ENCODE data around the gene SPOCK3. TPM values are rescaled to one million over a fixed set of nuclear protein-coding genes. Genes with fewer than 3 reads are reported as not detected.

SPOCK3 gene
- total RNA-seq, 1 experiment from 2014 or later, result not detected

- H3K4me3 ChIP-seq (ENCODE audit: low read length), result no peak overlapping the region
- H3K36me3 ChIP-seq (ENCODE audit: insufficient read depth, low read length), result no peaks in the 10 kb centered on the region
- H3K79me2 ChIP-seq (ENCODE audit: low read length), result no peaks in the 10 kb centered on the region
- DNase-seq, result no peak
- H3K27ac ChIP-seq (ENCODE audit: low read length), result no peak overlapping the region
- H4K20me1 ChIP-seq (ENCODE audit: insufficient read depth, low read depth, low read length), result no peaks in the 10 kb centered on the region
- H3K9me2 ChIP-seq (replicated peaks; ENCODE audit: insufficient read depth, low read length), result no peaks in the 10 kb centered on the region
- H3K9me3 ChIP-seq (ENCODE audit: low read length), result no peaks in the 10 kb centered on the region
- H2AFZ ChIP-seq (ENCODE audit: low read length), result no peak overlapping the region
- H3K9ac ChIP-seq (ENCODE audit: low read length), result no peak overlapping the region
- H3K4me2 ChIP-seq (ENCODE audit: low read depth, low read length, poor library complexity, severe bottlenecking), result no peak overlapping the region
- H3K4me1 ChIP-seq (ENCODE audit: low read length), result no peaks in the 10 kb centered on the region
- no peaks in the 10 kb centered on the region for H3K27me3 ChIP-seq (ENCODE audit: low read length)
Measured at GRCh38 chr4:167025670-167026069, 208.6 kb downstream of the SPOCK3 start.

GRCh38 chr4:167023364-167023925 lies 210.8 kb downstream of the SPOCK3 start:
- no peak for DNase-seq
- no peak overlapping the region for H3K27ac ChIP-seq (ENCODE audit: low read length)
- H3K36me3 ChIP-seq (ENCODE audit: insufficient read depth, low read length), result no peaks in the 10 kb centered on the region
- no peak overlapping the region for H3K9ac ChIP-seq (ENCODE audit: low read length)
- H3K9me2 ChIP-seq (replicated peaks; ENCODE audit: insufficient read depth, low read length), result no peaks in the 10 kb centered on the region
- H4K20me1 ChIP-seq (ENCODE audit: insufficient read depth, low read depth, low read length), result no peaks in the 10 kb centered on the region
- H3K27me3 ChIP-seq (ENCODE audit: low read length), result no peaks in the 10 kb centered on the region
- no peaks in the 10 kb centered on the region for H3K79me2 ChIP-seq (ENCODE audit: low read length)
- no peaks in the 10 kb centered on the region for H3K9me3 ChIP-seq (ENCODE audit: low read length)
- H3K4me1 ChIP-seq (ENCODE audit: low read length), result no peaks in the 10 kb centered on the region
- H2AFZ ChIP-seq (ENCODE audit: low read length), result no peak overlapping the region
- no peak overlapping the region for H3K4me3 ChIP-seq (ENCODE audit: low read length)
- H3K4me2 ChIP-seq (ENCODE audit: low read depth, low read length, poor library complexity, severe bottlenecking), result no peak overlapping the region

GRCh38 chr4:167021545-167022155 lies 212.6 kb downstream of the SPOCK3 start:
- H3K9me2 ChIP-seq (replicated peaks; ENCODE audit: insufficient read depth, low read length), result no peaks in the 10 kb centered on the region
- H3K9me3 ChIP-seq (ENCODE audit: low read length), result no peaks in the 10 kb centered on the region
- no peak overlapping the region for H3K4me3 ChIP-seq (ENCODE audit: low read length)
- H3K4me2 ChIP-seq (ENCODE audit: low read depth, low read length, poor library complexity, severe bottlenecking), result no peak overlapping the region
- no peaks in the 10 kb centered on the region for H3K79me2 ChIP-seq (ENCODE audit: low read length)
- no peaks in the 10 kb centered on the region for H3K4me1 ChIP-seq (ENCODE audit: low read length)
- H4K20me1 ChIP-seq (ENCODE audit: insufficient read depth, low read depth, low read length), result no peaks in the 10 kb centered on the region
- no peaks in the 10 kb centered on the region for H3K36me3 ChIP-seq (ENCODE audit: insufficient read depth, low read length)
- H3K9ac ChIP-seq (ENCODE audit: low read length), result no peak overlapping the region
- no peak overlapping the region for H3K27ac ChIP-seq (ENCODE audit: low read length)
- no peaks in the 10 kb centered on the region for H3K27me3 ChIP-seq (ENCODE audit: low read length)
- no peak overlapping the region for H2AFZ ChIP-seq (ENCODE audit: low read length)
- peak; percentile 74 for DNase-seq

- no peak overlapping the region for H2AFZ ChIP-seq (ENCODE audit: low read length)
- H3K27ac ChIP-seq (ENCODE audit: low read length), result no peak overlapping the region
- no peaks in the 10 kb centered on the region for H3K79me2 ChIP-seq (ENCODE audit: low read length)
- no peak overlapping the region for H3K4me2 ChIP-seq (ENCODE audit: low read depth, low read length, poor library complexity, severe bottlenecking)
- H3K4me3 ChIP-seq (ENCODE audit: low read length), result no peak overlapping the region
- no peak for DNase-seq
- H3K9ac ChIP-seq (ENCODE audit: low read length), result no peak overlapping the region
- no peaks in the 10 kb centered on the region for H3K9me2 ChIP-seq (replicated peaks; ENCODE audit: insufficient read depth, low read length)
- H3K27me3 ChIP-seq (ENCODE audit: low read length), result no peaks in the 10 kb centered on the region
- no peaks in the 10 kb centered on the region for H4K20me1 ChIP-seq (ENCODE audit: insufficient read depth, low read depth, low read length)
- no peaks in the 10 kb centered on the region for H3K4me1 ChIP-seq (ENCODE audit: low read length)
- H3K36me3 ChIP-seq (ENCODE audit: insufficient read depth, low read length), result no peaks in the 10 kb centered on the region
- no peaks in the 10 kb centered on the region for H3K9me3 ChIP-seq (ENCODE audit: low read length)
Measured at GRCh38 chr4:167020410-167020809, 213.9 kb downstream of the SPOCK3 start.

GRCh38 chr4:167014944-167015343 lies 219.3 kb downstream of the SPOCK3 start:
- H2AFZ ChIP-seq (ENCODE audit: low read length), result no peak overlapping the region
- no peak overlapping the region for H3K27ac ChIP-seq (ENCODE audit: low read length)
- no peak overlapping the region for H3K9ac ChIP-seq (ENCODE audit: low read length)
- H4K20me1 ChIP-seq (ENCODE audit: insufficient read depth, low read depth, low read length), result no peaks in the 10 kb centered on the region
- no peak overlapping the region for H3K4me3 ChIP-seq (ENCODE audit: low read length)
- DNase-seq, result no peak
- no peaks in the 10 kb centered on the region for H3K27me3 ChIP-seq (ENCODE audit: low read length)
- H3K4me2 ChIP-seq (ENCODE audit: low read depth, low read length, poor library complexity, severe bottlenecking), result no peak overlapping the region
- no peaks in the 10 kb centered on the region for H3K79me2 ChIP-seq (ENCODE audit: low read length)
- H3K9me2 ChIP-seq (replicated peaks; ENCODE audit: insufficient read depth, low read length), result no peaks in the 10 kb centered on the region
- H3K36me3 ChIP-seq (ENCODE audit: insufficient read depth, low read length), result no peaks in the 10 kb centered on the region
- no peaks in the 10 kb centered on the region for H3K4me1 ChIP-seq (ENCODE audit: low read length)
- no peaks in the 10 kb centered on the region for H3K9me3 ChIP-seq (ENCODE audit: low read length)

GRCh38 chr4:167003326-167003725 lies 231.0 kb downstream of the SPOCK3 start:
- Histone ChIP-seq H2AFZ (ENCODE audit: low read length) (no peak overlapping the region), H3K9ac (ENCODE audit: low read length) (no peak overlapping the region), H3K4me3 (ENCODE audit: low read length) (no peak overlapping the region), H3K9me3 (ENCODE audit: low read length) (no peaks in the 10 kb centered on the region), H4K20me1 (ENCODE audit: insufficient read depth, low read depth, low read length) (no peaks in the 10 kb centered on the region), H3K27ac (ENCODE audit: low read length) (no peak overlapping the region), H3K27me3 (ENCODE audit: low read length) (no peaks in the 10 kb centered on the region), H3K79me2 (ENCODE audit: low read length) (no peaks in the 10 kb centered on the region), H3K4me1 (ENCODE audit: low read length) (no peaks in the 10 kb centered on the region), H3K4me2 (ENCODE audit: low read depth, low read length, poor library complexity, severe bottlenecking) (no peak overlapping the region), H3K36me3 (ENCODE audit: insufficient read depth, low read length) (no peaks in the 10 kb centered on the region), H3K9me2 (replicated peaks; ENCODE audit: insufficient read depth, low read length) (no peaks in the 10 kb centered on the region)
- DNase-seq, result no peak

- H3K4me2 ChIP-seq (ENCODE audit: low read depth, low read length, poor library complexity, severe bottlenecking), result no peak overlapping the region
- no peaks in the 10 kb centered on the region for H4K20me1 ChIP-seq (ENCODE audit: insufficient read depth, low read depth, low read length)
- no peaks in the 10 kb centered on the region for H3K4me1 ChIP-seq (ENCODE audit: low read length)
- no peaks in the 10 kb centered on the region for H3K9me3 ChIP-seq (ENCODE audit: low read length)
- H2AFZ ChIP-seq (ENCODE audit: low read length), result no peak overlapping the region
- H3K79me2 ChIP-seq (ENCODE audit: low read length), result no peaks in the 10 kb centered on the region
- no peak overlapping the region for H3K4me3 ChIP-seq (ENCODE audit: low read length)
- H3K27me3 ChIP-seq (ENCODE audit: low read length), result no peaks in the 10 kb centered on the region
- no peak for DNase-seq
- H3K9me2 ChIP-seq (replicated peaks; ENCODE audit: insufficient read depth, low read length), result no peaks in the 10 kb centered on the region
- H3K9ac ChIP-seq (ENCODE audit: low read length), result no peak overlapping the region
- no peak overlapping the region for H3K27ac ChIP-seq (ENCODE audit: low read length)
- no peaks in the 10 kb centered on the region for H3K36me3 ChIP-seq (ENCODE audit: insufficient read depth, low read length)
Measured at GRCh38 chr4:167000141-167000852, 234.0 kb downstream of the SPOCK3 start.

GRCh38 chr4:166996216-166996615 lies 238.1 kb downstream of the SPOCK3 start:
- Histone ChIP-seq H2AFZ (ENCODE audit: low read length) (no peak overlapping the region), H4K20me1 (ENCODE audit: insufficient read depth, low read depth, low read length) (no peaks in the 10 kb centered on the region), H3K4me3 (ENCODE audit: low read length) (no peak overlapping the region), H3K9ac (ENCODE audit: low read length) (no peak overlapping the region), H3K36me3 (ENCODE audit: insufficient read depth, low read length) (no peaks in the 10 kb centered on the region), H3K9me2 (replicated peaks; ENCODE audit: insufficient read depth, low read length) (no peaks in the 10 kb centered on the region), H3K27me3 (ENCODE audit: low read length) (no peaks in the 10 kb centered on the region), H3K27ac (ENCODE audit: low read length) (no peak overlapping the region), H3K79me2 (ENCODE audit: low read length) (no peaks in the 10 kb centered on the region), H3K4me2 (ENCODE audit: low read depth, low read length, poor library complexity, severe bottlenecking) (no peak overlapping the region), H3K4me1 (ENCODE audit: low read length) (no peaks in the 10 kb centered on the region), H3K9me3 (ENCODE audit: low read length) (no peaks in the 10 kb centered on the region)
- no peak for DNase-seq
